Activated naive CD4-positive, alpha-beta T cell treated with anti-CD3 and anti-CD28 coated beads, Interleukin-2, amount 50 U/mL, for 24 hours (primary cell): ENCODE measurements around the gene SPATC1L.

Experiments
- H3K27ac Mint-ChIP-seq: one replicate; pipeline ENCODE4 v1.8.0; 2021; ENCODE audit warnings: mild to moderate bottlenecking, mixed read lengths
- H3K27me3 Mint-ChIP-seq: one replicate; pipeline ENCODE4 v1.8.0; 2021; ENCODE audit warnings: mixed read lengths
- H3K36me3 Mint-ChIP-seq: one replicate; pipeline ENCODE4 v1.8.0; 2021; ENCODE audit warnings: mixed read lengths
- H3K4me1 Mint-ChIP-seq: one replicate; pipeline ENCODE4 v1.8.0; 2021; ENCODE audit warnings: mixed read lengths
- H3K4me3 Mint-ChIP-seq: one replicate; pipeline ENCODE4 v1.8.0; 2021; ENCODE audit warnings: mild to moderate bottlenecking, mixed read lengths
- H3K9me3 Mint-ChIP-seq: one replicate; pipeline ENCODE4 v1.8.0; 2021; ENCODE audit warnings: mixed read lengths

Gene SPATC1L

DNA sequence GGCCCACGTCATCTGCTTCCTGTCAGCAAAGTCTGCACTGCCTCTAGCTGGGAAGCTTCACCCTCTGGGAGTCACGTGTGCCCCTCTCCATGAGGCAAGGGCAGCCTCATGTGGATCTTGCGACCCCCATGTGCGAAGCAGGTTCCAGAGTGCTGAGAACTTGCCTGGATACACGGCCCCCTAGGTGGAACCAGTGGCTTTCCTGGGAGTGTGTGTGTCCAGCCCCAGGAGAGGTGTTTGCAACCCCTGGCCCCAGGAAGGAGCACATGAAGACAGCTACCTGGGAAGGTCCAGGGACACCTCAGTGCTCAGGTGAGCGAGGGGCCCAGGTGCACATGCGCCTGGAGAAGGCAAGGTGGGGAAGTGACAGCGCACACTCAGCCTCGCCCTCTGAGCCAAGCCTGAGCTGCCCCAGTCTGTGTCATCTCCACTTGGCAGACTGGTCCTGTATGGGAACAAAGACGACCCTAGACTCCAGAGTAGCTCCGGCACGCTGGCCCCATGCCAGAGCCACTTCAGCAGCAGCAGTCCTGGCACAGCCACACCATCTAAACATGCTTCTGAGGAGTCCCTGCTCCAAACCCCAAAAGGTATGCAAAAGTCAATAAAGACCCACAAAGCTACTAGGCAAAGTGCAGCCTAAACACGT lies 35.5 kb upstream of the SPATC1L start:
- peaks cover 3% of the 10 kb centered on the region for H3K36me3 Mint-ChIP-seq
- H3K4me1 Mint-ChIP-seq: no peaks in the 10 kb centered on the region
- H3K9me3 Mint-ChIP-seq: no peaks in the 10 kb centered on the region
- no peak overlapping the region for H3K27ac Mint-ChIP-seq
- H3K4me3 Mint-ChIP-seq: no peak overlapping the region
- H3K27me3 Mint-ChIP-seq: no peaks in the 10 kb centered on the region

DNA sequence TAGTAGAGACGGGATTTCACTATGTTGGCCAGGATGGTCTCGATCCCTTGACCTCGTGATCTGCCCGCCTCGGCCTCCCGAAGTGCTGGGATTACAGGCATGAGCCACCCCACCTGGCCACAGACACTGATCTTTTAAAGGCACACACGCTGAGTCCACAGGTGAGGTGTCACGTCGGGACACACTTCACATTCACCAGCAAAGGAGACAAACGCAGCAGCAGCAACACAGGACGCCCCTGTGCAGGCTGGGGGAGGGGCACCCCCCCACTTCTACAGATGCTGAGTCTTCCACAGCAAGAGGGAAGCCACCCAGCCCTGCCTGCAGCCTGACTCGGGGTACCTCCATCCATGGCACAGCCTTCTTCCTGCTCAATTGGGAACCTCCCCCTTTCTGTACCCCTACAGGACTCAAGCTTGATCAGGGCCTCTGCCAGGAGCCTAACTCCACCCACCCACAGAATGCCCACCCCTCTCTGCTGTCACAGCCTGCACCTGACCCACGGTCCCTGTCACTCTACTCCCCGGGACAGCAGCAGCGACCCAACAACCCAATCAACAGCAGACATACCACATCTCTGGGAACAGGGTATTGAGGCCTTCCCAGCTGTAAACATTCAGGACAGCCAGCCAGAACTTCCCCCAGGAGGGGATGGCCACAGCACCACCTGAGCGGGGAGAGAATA lies 34.8 kb upstream of the SPATC1L start:
- H3K36me3 Mint-ChIP-seq: peaks cover 3% of the 10 kb centered on the region
- no peaks in the 10 kb centered on the region for H3K9me3 Mint-ChIP-seq
- no peak overlapping the region for H3K4me3 Mint-ChIP-seq
- no peaks in the 10 kb centered on the region for H3K27me3 Mint-ChIP-seq
- no peak overlapping the region for H3K27ac Mint-ChIP-seq
- H3K4me1 Mint-ChIP-seq: no peaks in the 10 kb centered on the region

DNA sequence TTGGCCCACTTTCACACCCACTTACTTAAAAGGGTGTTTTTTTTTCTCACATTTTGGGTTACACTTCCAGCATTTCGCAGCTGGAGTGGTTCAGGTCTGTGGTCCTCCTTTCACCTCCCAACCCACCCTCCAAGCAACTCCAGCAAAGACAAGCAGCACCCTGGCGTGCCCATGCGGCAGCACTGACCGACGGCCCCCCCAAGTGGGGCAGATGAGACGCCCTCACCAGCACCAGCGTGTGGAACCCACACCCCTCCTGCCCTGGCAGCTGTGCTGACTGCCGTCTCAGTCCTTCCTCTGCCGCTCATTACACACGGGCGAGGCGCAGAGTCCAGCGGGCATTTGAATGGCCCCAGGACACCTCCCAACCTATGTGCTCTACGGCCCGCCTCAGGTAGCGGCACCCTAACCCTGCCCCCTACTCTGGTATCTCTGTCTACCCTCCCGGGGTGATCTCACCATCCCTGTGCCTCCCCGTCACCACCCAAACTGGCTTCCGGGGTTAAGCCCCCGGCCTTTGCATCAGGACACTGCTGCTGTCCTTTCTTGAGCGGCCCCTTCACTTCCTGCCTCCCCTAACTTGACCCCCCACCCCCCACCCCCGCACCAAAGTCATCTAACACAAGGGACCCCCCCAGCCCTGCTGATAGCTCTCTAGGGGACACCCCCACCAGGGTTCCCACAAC lies 33.4 kb upstream of the SPATC1L start:
- H3K9me3 Mint-ChIP-seq: no peaks in the 10 kb centered on the region
- H3K4me1 Mint-ChIP-seq: no peaks in the 10 kb centered on the region
- H3K27ac Mint-ChIP-seq: no peak overlapping the region
- H3K27me3 Mint-ChIP-seq: no peaks in the 10 kb centered on the region
- no peak overlapping the region for H3K4me3 Mint-ChIP-seq
- peaks cover 3% of the 10 kb centered on the region for H3K36me3 Mint-ChIP-seq

DNA sequence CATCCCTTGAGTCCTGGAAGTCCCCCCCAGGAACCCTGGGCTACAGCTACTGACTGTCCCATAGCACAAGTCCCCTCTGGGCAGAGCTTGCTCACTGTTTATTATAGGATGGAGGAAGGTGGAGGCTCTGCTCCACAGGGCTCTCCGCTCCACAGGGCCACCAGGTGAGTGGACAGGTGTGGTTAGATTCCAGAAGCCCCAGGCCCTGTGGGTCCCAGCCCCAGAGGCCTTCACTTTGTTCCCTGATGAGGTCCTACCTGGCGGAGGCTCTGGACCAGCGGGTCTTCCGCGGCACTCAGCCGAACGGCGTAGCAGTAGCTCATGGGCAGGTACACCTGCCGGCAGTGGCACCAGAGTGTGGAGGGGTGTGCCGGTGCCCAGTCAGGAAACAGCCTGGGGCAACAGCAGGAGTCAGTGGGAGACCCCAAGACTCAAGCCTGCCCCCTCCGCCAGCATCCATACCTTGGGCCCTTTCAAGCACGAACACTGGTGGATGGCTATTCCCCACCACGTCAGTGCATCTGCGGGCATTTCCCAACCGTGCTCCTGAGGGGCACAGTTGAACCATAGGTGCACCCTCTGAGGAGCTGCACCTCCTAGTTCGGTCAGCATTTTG lies 32.0 kb upstream of the SPATC1L start:
- Mint-ChIP-seq H3K36me3 (peaks cover 3% of the 10 kb centered on the region), H3K27ac (no peak overlapping the region), H3K9me3 (no peaks in the 10 kb centered on the region), H3K27me3 (no peaks in the 10 kb centered on the region), H3K4me1 (no peaks in the 10 kb centered on the region), H3K4me3 (no peak overlapping the region)

DNA sequence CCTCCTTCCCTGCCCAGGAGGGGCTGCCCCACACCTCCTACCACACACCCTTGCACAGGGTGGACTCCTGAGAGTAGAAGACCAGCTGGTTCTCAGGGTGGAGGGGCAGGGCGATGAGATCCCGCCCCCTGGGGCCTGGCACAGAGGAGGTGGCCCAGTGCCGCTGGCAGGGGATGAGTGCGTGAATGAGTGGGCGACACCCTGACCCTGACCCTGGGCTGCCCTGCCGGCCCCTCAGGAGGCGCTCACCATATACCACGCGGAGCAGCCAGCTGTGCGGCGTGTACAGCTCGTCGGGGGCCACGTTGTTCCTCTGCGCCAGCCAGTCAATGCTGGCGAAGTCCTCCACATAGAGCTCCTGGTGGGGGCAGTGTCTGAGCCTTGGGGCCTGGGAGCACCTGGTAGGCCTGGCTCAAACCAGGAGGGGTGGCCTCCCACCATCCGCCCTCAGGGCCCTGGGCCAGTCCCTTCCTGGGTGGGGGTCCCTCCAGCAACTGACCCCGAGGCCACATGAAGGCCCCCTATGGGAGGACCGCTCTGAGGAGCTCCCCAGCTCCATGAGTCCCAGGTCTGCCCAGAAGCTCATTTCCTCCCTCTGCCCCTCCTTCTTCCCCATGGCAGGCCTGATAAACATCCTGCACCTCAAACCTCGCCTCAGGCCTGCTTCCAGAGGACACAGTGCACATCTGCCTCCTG lies 31.3 kb upstream of the SPATC1L start:
- no peak overlapping the region for H3K4me3 Mint-ChIP-seq
- no peaks in the 10 kb centered on the region for H3K9me3 Mint-ChIP-seq
- no peaks in the 10 kb centered on the region for H3K4me1 Mint-ChIP-seq
- peaks cover 3% of the 10 kb centered on the region for H3K36me3 Mint-ChIP-seq
- H3K27ac Mint-ChIP-seq: no peak overlapping the region
- no peaks in the 10 kb centered on the region for H3K27me3 Mint-ChIP-seq

DNA sequence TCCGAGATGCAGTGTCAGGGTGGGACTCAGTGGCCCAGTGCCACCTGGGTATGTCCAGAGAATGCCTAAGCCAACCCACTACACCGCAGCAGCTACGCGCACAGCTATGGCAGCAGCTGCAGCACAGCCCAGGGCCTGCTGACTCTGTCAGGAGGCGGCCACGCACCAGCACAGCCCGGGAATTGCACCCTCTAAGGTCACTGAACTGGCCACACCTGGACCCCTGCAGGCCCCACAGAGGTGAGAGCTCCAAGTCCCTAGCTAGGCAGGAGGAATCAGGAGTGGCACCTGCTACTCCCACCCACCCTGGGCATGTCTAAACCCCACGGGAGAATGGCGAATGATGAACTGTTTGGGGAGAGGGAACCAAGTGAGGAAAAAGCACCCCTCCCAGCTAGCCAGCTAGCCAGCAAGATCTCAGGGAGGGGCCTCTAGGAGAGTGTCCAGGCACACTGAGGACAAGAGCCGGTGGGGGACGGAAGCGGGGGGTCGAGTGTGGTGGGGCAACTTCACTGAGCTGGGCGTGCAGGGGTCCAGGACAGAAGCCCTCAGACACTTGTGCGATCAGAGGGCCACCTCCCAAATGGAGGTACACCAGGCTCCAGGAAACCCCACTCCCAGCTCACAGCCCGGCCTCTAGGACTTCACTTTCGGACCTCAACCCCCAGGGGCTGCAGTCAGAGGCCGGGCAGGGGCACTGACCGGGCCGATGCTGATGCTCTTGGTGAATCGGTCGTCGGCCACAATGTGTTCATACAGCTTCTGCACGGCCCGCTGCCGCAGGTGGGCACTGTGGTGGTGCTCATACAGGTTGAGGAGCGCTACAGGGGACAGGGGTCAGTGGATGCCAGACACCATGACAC lies 30.4 kb upstream of the SPATC1L start:
- no peak overlapping the region for H3K4me3 Mint-ChIP-seq
- no peak overlapping the region for H3K27ac Mint-ChIP-seq
- no peaks in the 10 kb centered on the region for H3K27me3 Mint-ChIP-seq
- no peaks in the 10 kb centered on the region for H3K9me3 Mint-ChIP-seq
- H3K36me3 Mint-ChIP-seq: no peaks in the 10 kb centered on the region
- no peaks in the 10 kb centered on the region for H3K4me1 Mint-ChIP-seq

DNA sequence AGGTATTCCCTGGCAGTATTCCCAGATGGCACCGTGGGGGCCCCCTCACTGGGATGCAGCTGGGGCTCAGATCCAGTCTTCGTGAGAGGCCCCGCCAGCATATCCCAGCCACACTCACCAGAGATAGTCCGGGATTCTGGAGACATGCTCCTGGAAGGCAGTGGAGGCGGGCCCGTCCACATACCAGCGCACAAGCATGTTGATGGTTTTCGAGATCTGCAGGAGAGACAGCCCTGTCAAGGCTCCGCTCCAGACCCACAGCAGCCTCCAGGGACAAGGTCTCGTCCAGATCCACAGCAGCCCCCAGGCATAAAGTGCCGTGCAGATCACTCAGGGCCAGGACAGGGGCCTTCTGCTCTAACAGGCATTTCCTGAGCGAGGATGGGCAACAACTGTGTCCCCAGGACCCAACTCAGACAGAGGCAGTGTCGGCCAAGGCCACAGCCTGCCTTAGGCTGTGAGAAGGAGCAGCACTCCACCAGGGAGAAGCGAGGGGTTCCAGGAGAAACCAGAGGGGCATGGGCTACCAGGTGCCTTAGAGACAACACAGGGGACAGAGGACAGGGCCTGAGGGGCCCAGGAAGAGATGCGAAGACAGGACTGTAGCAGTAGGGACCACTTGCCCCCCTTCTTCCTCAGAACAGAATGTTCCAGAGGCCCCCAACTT lies 29.5 kb upstream of the SPATC1L start:
- Mint-ChIP-seq H3K9me3 (no peaks in the 10 kb centered on the region), H3K27ac (no peak overlapping the region), H3K36me3 (no peaks in the 10 kb centered on the region), H3K27me3 (no peaks in the 10 kb centered on the region), H3K4me1 (no peaks in the 10 kb centered on the region), H3K4me3 (no peak overlapping the region)

DNA sequence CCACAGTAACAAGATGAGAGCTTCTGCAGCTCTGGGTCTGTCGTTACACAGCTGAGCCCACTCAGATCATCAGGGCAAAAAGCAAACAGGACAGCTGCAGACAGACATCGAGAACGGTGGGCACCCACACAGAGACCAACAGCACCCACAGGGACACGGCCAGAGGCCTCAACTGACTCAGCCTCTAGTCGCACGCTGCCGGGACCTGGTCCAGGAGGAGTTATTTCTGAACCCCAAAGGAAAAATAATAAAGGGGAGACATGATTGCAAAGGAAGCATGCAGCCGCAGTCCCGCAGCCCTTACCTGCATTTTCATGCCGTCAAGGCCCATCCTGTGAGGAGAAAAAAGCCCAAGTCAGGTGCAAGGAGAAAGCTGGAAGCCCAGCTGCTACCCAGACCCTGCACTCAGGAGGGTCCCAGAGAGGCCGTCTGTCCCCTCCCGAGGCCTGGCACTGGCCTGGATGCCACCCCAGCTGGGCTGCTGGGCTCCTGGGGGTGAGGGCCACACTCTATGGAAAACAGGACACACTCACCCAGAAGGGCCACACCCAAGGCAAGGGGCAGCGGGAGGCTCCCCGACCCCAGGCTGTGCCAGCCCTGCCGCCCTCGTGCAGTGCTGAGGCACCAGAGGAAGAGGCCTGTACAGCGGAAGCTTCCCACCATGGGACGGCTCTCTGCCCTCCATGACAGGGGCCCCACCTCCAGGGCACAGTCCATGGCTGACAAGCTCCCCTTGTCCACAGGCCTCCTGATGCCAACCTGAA lies 28.6 kb upstream of the SPATC1L start:
- H3K9me3 Mint-ChIP-seq: no peaks in the 10 kb centered on the region
- no peak overlapping the region for H3K4me3 Mint-ChIP-seq
- H3K27me3 Mint-ChIP-seq: no peaks in the 10 kb centered on the region
- H3K4me1 Mint-ChIP-seq: no peaks in the 10 kb centered on the region
- no peaks in the 10 kb centered on the region for H3K36me3 Mint-ChIP-seq
- no peak overlapping the region for H3K27ac Mint-ChIP-seq

DNA sequence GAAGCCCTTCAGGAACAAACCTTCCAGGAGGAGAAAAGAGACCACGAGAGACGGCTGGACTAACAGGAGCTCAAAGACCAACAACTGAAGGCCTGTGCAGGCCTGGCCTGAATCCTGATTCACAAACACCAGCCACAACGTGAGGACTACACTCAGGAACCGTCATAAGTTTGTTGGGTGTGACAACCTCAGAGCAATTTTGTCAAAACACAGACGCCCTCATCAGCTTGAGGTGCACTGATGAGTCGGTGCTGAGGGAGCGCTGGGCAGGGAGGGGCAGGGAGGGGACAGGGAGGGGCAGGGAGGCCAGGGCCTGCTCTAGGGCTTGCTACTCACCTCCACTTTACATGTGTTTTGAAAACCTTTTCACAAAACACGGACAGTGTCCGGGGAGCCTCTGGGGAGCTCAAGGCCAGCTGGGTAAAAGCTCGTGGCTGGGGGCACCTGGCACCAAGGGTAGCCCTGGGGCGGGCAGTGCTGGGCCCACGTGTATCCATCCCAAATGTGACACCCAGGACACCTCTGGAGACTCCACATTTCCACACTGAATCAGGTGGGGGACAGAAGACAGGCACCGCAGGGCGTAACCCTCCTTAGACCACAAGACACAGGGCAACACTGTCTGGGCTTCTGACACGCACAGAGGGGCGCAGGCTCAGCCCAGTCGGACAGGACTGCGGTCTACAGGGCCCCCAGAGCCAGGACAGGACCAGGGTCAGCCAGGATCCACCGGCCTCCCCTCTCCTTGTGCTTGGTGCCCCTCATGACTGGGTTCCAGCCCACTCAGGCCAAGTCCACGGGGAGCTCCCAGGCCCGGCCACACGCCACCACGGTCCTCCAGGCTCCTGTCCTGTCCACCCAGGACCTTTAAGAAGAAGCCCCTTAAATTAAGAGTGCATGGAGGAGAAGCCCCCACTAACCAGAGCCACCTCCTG lies 27.8 kb upstream of the SPATC1L start:
- no peak overlapping the region for H3K4me3 Mint-ChIP-seq
- H3K27me3 Mint-ChIP-seq: no peaks in the 10 kb centered on the region
- H3K27ac Mint-ChIP-seq: no peak overlapping the region
- H3K9me3 Mint-ChIP-seq: no peaks in the 10 kb centered on the region
- H3K4me1 Mint-ChIP-seq: no peaks in the 10 kb centered on the region
- no peaks in the 10 kb centered on the region for H3K36me3 Mint-ChIP-seq

DNA sequence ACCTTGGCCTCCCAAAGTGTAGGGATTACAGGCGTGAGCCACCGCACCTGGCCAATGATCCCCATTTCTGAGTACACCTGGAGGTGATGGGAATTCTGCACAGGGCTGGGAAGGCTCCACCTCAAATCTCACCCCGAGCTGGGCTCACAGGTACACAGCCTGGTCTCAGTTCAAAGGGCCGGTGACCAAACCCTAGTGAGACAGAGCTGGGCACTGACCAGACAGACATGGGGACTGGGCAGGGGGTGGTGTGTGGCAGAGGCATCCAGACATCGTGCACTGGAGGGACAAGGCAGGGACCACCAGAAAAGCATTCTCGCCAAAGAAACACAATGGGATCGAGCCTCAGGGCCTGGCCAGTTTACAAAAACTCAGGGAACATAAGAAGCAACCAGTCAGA lies 27.1 kb upstream of the SPATC1L start:
- no peaks in the 10 kb centered on the region for H3K9me3 Mint-ChIP-seq
- H3K36me3 Mint-ChIP-seq: no peaks in the 10 kb centered on the region
- no peak overlapping the region for H3K4me3 Mint-ChIP-seq
- no peaks in the 10 kb centered on the region for H3K4me1 Mint-ChIP-seq
- no peaks in the 10 kb centered on the region for H3K27me3 Mint-ChIP-seq
- H3K27ac Mint-ChIP-seq: no peak overlapping the region

DNA sequence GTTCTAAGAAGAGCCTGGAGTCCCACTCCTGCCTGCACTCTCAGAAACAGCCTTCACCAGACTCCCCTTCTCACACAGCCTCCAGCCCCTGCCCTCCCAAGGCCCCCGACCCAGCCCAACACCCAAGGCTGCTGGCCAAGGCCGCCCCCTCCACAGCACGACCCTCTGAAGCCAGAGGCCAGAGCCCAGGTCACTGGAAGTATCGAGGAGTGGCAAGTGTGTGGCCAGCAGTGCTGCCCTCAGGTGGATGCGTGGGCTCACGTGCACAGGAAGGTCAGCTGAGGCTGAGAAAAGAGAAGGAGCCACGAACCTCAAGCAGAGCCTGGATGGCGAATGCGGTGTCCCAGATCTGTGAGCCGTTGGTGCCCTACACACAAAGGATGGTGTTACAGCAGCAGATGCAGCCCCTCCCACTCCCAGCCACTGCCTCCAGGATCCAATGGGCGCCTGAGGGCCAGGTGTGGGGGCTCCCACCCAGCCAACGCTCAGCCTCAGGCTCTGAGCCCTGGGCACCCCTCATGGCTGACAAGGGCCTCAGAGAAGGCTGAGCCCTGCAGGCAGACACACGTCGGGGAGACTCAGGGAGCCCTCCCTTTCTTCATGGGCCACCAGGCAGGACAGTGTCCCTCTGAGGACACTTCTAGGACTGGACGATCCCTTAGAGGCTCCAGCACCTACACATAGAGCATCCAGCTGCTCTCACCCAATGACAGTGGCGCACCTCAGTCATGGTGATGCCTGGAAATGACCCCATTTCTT lies 26.3 kb upstream of the SPATC1L start:
- Mint-ChIP-seq H3K27me3 (no peaks in the 10 kb centered on the region), H3K4me1 (no peaks in the 10 kb centered on the region), H3K9me3 (no peaks in the 10 kb centered on the region), H3K27ac (no peak overlapping the region), H3K36me3 (no peaks in the 10 kb centered on the region), H3K4me3 (no peak overlapping the region)

DNA sequence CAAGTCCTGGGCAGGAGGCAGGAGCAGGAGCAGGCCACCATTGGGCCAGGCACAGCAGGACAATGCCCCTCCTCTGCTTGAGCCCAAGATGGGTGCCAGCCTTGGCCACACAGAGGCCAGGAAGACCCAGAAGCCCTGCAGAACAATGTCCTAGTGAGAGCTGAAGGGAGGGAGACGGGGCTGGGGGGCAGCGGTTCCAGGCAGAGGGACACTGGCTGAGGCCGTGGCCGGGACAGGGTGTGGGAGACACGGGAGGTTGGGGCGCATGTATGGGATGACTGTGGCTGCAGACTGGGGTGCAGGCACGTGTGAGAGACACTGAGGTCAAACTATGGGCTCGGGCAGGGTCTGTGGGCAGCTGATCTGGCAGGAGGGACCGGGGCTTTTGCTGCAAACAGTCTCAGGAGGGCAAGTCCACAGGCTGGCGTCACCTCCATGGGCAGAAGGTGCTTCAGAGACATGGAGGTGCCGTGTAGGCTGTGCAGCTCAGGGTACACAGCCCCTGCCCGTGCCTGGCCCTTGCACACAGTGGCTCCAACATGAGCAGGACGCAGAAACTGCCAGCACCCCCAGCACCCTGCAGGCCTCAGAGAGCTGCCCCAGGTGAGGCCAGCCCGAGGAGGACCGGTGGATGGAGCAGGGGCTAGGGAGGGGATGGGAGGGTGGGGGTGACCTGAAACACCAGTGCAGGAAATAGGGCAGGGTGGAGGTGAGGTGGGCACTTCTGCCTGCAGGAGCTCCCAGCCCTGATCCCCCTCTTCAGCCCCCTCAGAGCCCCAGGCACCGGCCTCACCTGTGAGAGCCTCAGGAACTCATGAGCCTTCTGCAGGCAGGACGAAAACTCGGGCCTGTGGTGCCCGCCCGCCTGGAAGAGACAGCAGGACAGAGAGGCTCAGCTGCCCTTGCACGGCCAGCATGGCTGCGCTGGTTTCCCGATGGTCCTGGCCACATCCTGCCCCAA lies 24.8 kb upstream of the SPATC1L start:
- Mint-ChIP-seq H3K36me3 (peaks cover 1% of the 10 kb centered on the region), H3K27me3 (no peaks in the 10 kb centered on the region), H3K4me1 (no peaks in the 10 kb centered on the region), H3K4me3 (no peak overlapping the region), H3K27ac (peak overlapping the region; percentile 14), H3K9me3 (no peaks in the 10 kb centered on the region)
